HCT116 (cell line): ENCODE data around the gene CCDC71. TPM values are rescaled to one million over a fixed set of nuclear protein-coding genes. Genes with fewer than 3 reads are reported as not detected.

Experiments
- ATAC-seq: fragments of 200-7000 bp; cut with Tn5 transposase; 2 replicates; pipeline ENCODE4 v1.9.1; 2020; ENCODE audit warnings: mild to moderate bottlenecking, moderate library complexity
- BruUV-seq: library from RNA; stranded (reverse); fragments of 400-500 nt; replicated peaks from 2 replicates; lab custom pipeline; 2021; lab: Mats Ljungman, UMichigan
- CTCF ChIA-PET: fragments of 300-600 bp; sonication (Branson Sonifier 250); formaldehyde crosslinking; loops from one replicate; lab custom pipeline; 2021; ENCODE audit warnings: antibody characterized with exemption; lab: Charles Lee
- POLR2A ChIA-PET: fragments of 300-600, 350-600 bp; sonication (Branson Sonifier 250); formaldehyde crosslinking; loops from one replicate; lab custom pipeline; 2021; ENCODE audit warnings: antibody characterized with exemption; lab: Charles Lee
- RAD21 ChIA-PET, 2 experiments: fragments of 300-600 bp; sonication (Branson Sonifier 250); formaldehyde crosslinking; loops; one replicate each; lab custom pipeline; 2023; ENCODE audit warnings: low total read pairs in 2 of 2; ENCODE audit not compliant: uncharacterized antibody in 2 of 2, unreplicated experiment in 2 of 2, low non-redundant PET in 1 of 2; lab: Charles Lee
- DNase-seq: peaks from one replicate; pipeline ENCODE4 v3.0.0-alpha.2; 2010; ENCODE audit warnings: low read depth, low spot score
- H2AFZ ChIP-seq: fragments of 200-600 bp; shearing (Covaris generic), sonication (generic); 2 replicates; pipeline ENCODE4 v1.6.1; 2017; ENCODE audit warnings: low read depth, mixed run types, mixed read lengths, antibody characterized with exemption, low read length; ENCODE audit not compliant: poor library complexity, severe bottlenecking
- H3K27ac ChIP-seq: 2 replicates; pipeline ENCODE4 v1.5.1; 2012; ENCODE audit warnings: low read depth, low read length
- H3K27me3 ChIP-seq: fragments of 200-600 bp; sonication (generic); 2 replicates; pipeline ENCODE4 v1.6.1; 2016; ENCODE audit warnings: mixed run types, low read length, mixed read lengths; ENCODE audit not compliant: insufficient read depth
- H3K36me3 ChIP-seq, 2 experiments: fragments of 200-500 bp in 1 of 2; fragments of 200-600 bp in 1 of 2; sonication (Bioruptor generic) in 1 of 2; sonication (generic) in 1 of 2; 2 replicates each; pipeline versions ENCODE4 v1.5.1 to v1.6.1; 2014 to 2016; ENCODE audit warnings: low read length in 2 of 2, inconsistent platforms in 1 of 2, mixed read lengths in 1 of 2, mixed run types in 1 of 2; ENCODE audit not compliant: insufficient read depth in 2 of 2, control insufficient read depth in 1 of 2
- H3K4me1 ChIP-seq, 2 experiments: fragments of 200-600 bp in 1 of 2; sonication (generic) in 1 of 2; 2 replicates each; pipeline versions ENCODE4 v1.5.1 to v1.6.1; 2012 to 2017; ENCODE audit warnings: low read length in 2 of 2, inconsistent platforms in 1 of 2, mild to moderate bottlenecking in 1 of 2, mixed read lengths in 1 of 2, mixed run types in 1 of 2, moderate library complexity in 1 of 2; ENCODE audit not compliant: insufficient read depth in 2 of 2, control insufficient read depth in 1 of 2
- H3K4me2 ChIP-seq: fragments of 200-600 bp; sonication (generic); 2 replicates; pipeline ENCODE4 v1.6.1; 2017; ENCODE audit warnings: mixed run types, low read length, mixed read lengths
- H3K4me3 ChIP-seq, 2 experiments: fragments of 200-600 bp in 1 of 2; sonication (generic) in 1 of 2; replicated peaks in 1 of 2; 2 replicates each; pipeline ENCODE4 v1.5.1; 2011 to 2016; ENCODE audit warnings: low read length in 2 of 2, control low read depth in 1 of 2, low read depth in 1 of 2, mild to moderate bottlenecking in 1 of 2, mixed read lengths in 1 of 2, mixed run types in 1 of 2
- H3K79me2 ChIP-seq: fragments of 200-600 bp; sonication (generic); 2 replicates; pipeline ENCODE4 v1.6.1; 2017; ENCODE audit warnings: mild to moderate bottlenecking, mixed run types, low read length, moderate library complexity, mixed read lengths; ENCODE audit not compliant: insufficient read depth
- H3K9ac ChIP-seq: fragments of 200-600 bp; sonication (generic); 2 replicates; pipeline ENCODE4 v1.6.1; 2016; ENCODE audit warnings: low read length, mixed read lengths
- H3K9me2 ChIP-seq: fragments of 200-600 bp; sonication (generic), shearing (Covaris generic); 2 replicates; pipeline ENCODE4 v1.6.1; 2017; ENCODE audit warnings: mixed run types, mild to moderate bottlenecking, moderate library complexity; ENCODE audit not compliant: insufficient read depth
- H3K9me3 ChIP-seq, 2 experiments: fragments of 200-500 bp in 1 of 2; fragments of 200-600 bp in 1 of 2; sonication (Bioruptor generic) in 1 of 2; sonication (generic) in 1 of 2; 2 replicates each; pipeline ENCODE4 v1.6.1; 2014 to 2017; ENCODE audit warnings: low read length in 2 of 2, mixed read lengths in 2 of 2, inconsistent platforms in 1 of 2, low read depth in 1 of 2, mild to moderate bottlenecking in 1 of 2, mixed run types in 1 of 2, moderate library complexity in 1 of 2; ENCODE audit not compliant: control insufficient read depth in 1 of 2, insufficient read depth in 1 of 2
- H4K20me1 ChIP-seq: fragments of 200-600 bp; sonication (generic), shearing (Covaris generic); 2 replicates; pipeline ENCODE4 v1.6.1; 2017; ENCODE audit warnings: mixed run types, mild to moderate bottlenecking, moderate library complexity; ENCODE audit not compliant: insufficient read depth
- ATF3 ChIP-seq: IDR thresholded peaks from 2 replicates; pipeline ENCODE4 v1.6.1; 2012
- CBX3 ChIP-seq: IDR thresholded peaks from 2 replicates; pipeline ENCODE4 v1.6.1; 2012; ENCODE audit warnings: low read depth
- CEBPB ChIP-seq: IDR thresholded peaks from 2 replicates; pipeline ENCODE4 v1.6.1; 2012; ENCODE audit warnings: low read depth
- CTCF ChIP-seq, 3 experiments: fragments of 200-600 bp in 1 of 3; sonication (generic) in 1 of 3; IDR thresholded peaks in 2 of 3; conservative IDR thresholded peaks in 1 of 3; 2 replicates each; pipeline ENCODE4 v1.5.1; 2012 to 2017; ENCODE audit warnings: low read depth in 2 of 3, low read length in 2 of 3, antibody characterized with exemption in 1 of 3, borderline replicate concordance in 1 of 3, control low read depth in 1 of 3, mild to moderate bottlenecking in 1 of 3, mixed read lengths in 1 of 3, mixed run types in 1 of 3, moderate library complexity in 1 of 3; ENCODE audit not compliant: insufficient read depth in 1 of 3
- EGR1 ChIP-seq: IDR thresholded peaks from 2 replicates; pipeline ENCODE4 v1.6.1; 2012; ENCODE audit warnings: low read depth
- ELF1 ChIP-seq: IDR thresholded peaks from 2 replicates; pipeline ENCODE4 v1.6.1; 2012; ENCODE audit warnings: low read depth, borderline replicate concordance
- EZH2phosphoT487 ChIP-seq: fragments of 200-600 bp; IDR thresholded peaks from 2 replicates; pipeline ENCODE4 v1.6.1; 2018; ENCODE audit warnings: antibody characterized with exemption, borderline replicate concordance
- FOSL1 ChIP-seq: IDR thresholded peaks from 2 replicates; pipeline ENCODE4 v1.6.1; 2012; ENCODE audit warnings: low read depth
- JUND ChIP-seq: IDR thresholded peaks from 2 replicates; pipeline ENCODE4 v1.6.1; 2012
- MAX ChIP-seq: IDR thresholded peaks from 2 replicates; pipeline ENCODE4 v1.6.1; 2012
- POLR2A ChIP-seq: IDR thresholded peaks from 2 replicates; pipeline ENCODE4 v1.7.0; 2011; ENCODE audit warnings: borderline replicate concordance; ENCODE audit not compliant: insufficient read depth, insufficient read length; ENCODE audit errors: extremely low read depth
- REST ChIP-seq: IDR thresholded peaks from 2 replicates; pipeline ENCODE4 v1.6.1; 2012; ENCODE audit warnings: low read depth
- SIN3A ChIP-seq: IDR thresholded peaks from 2 replicates; pipeline ENCODE4 v1.6.1; 2012; ENCODE audit warnings: low read depth
- SRF ChIP-seq: IDR thresholded peaks from 2 replicates; pipeline ENCODE4 v1.6.1; 2012; ENCODE audit warnings: low read depth
- TCF7L2 ChIP-seq: IDR thresholded peaks from 2 replicates; pipeline ENCODE4 v1.7.0; 2011; ENCODE audit warnings: borderline replicate concordance, inconsistent platforms; ENCODE audit not compliant: insufficient read depth, insufficient read length; ENCODE audit errors: extremely low read depth
- YY1 ChIP-seq: IDR thresholded peaks from 2 replicates; pipeline ENCODE4 v1.6.1; 2011; ENCODE audit warnings: low read length, low read depth, moderate library complexity, mild to moderate bottlenecking; ENCODE audit not compliant: insufficient replicate concordance; ENCODE audit errors: extremely low read depth
- intact Hi-C: fragments of 100-400 bp; cut with micrococcal nuclease; formaldehyde crosslinking; loops from 2 replicates; pipeline ENCODE4 v1.10.0; 2022
- total RNA-seq: library from RNA; stranded (reverse); gene quantifications from one replicate; pipeline ENCODE4 v1.2.1, GENCODE V29; 2021; ENCODE audit not compliant: unreplicated experiment

Gene CCDC71
- total RNA-seq, 1 experiment from 2014 or later, result 32.8 TPM

- Histone ChIP-seq H4K20me1 (no peaks in the 10 kb centered on the region), H3K36me3 (peaks cover 12 to 15% of the 10 kb centered on the region in 2 experiments; a peak in 3 of 4 replicates), H3K9ac (no peak overlapping the region), H2AFZ (no peak overlapping the region), H3K9me2 (no peaks in the 10 kb centered on the region), H3K27ac (no peak overlapping the region), H3K27me3 (no peaks in the 10 kb centered on the region), H3K4me2 (no peak overlapping the region), H3K4me3 (no peak overlapping the region), H3K79me2 (peaks cover 21% of the 10 kb centered on the region), H3K4me1 (peaks cover 7 to 14% of the 10 kb centered on the region in 2 experiments), H3K9me3 (no peaks in the 10 kb centered on the region)
- ChIA-PET CTCF (no interaction called here), RAD21 (no interaction called here), POLR2A (no interaction called here)
- no peak for ATAC-seq
- DNase-seq, result no peak
- BruUV-seq, result no TSS peak
- TF ChIP-seq SRF (no peak), ELF1 (no peak), TCF7L2 (no peak), REST (no peak), POLR2A (no peak), SIN3A (no peak), CBX3 (no peak), ATF3 (no peak), YY1 (no peak), CEBPB (no peak), EZH2phosphoT487 (no peak), CTCF (IDR thresholded peaks at IDR 0.05 in 2 of 3, conservative IDR thresholded peaks at IDR 0.05 in 1 of 3; ENCODE audit: borderline replicate concordance in 1 of 3, insufficient read depth in 1 of 3, low read depth in 2 of 3, low read length in 2 of 3) (no peak), MAX (no peak), FOSL1 (no peak), EGR1 (no peak), JUND (no peak)
- intact Hi-C loops, result no loop called here
Measured at GRCh38 chr3:49122451-49122850, 43.7 kb downstream of the CCDC71 start.
